ENCODE results near the gene C1orf50. TPM values are rescaled to one million over a fixed set of nuclear protein-coding genes. Genes with fewer than 3 reads are reported as not detected.
"Not testable (repeated sequence)": the region's sequence is repeated elsewhere in the genome, so short reads cannot be mapped to it uniquely, and the experiment has no call there.

C1orf50 gene
- polyA plus RNA-seq (2013, experiment 1 of 2): 4.1 TPM
- polyA plus RNA-seq (2013, experiment 2 of 2): 5.7 TPM

GRCh38 chr1:42766741-42767509 is at the start of gene C1orf50, which contains the start of gene P3H1:
C1orf50 (plus strand) TSS chr1:42767249; CDS start chr1:42767312, 63 bp downstream.
P3H1 (minus strand) TSS chr1:42767028; CDS start chr1:42766971, 57 bp downstream.
- H3K4me3 ChIP-seq (ENCODE audit: low read length): peak within 1 kb of the TSS; percentile 93
- no peaks in the 10 kb centered on the region for H3K27me3 ChIP-seq (ENCODE audit: insufficient read depth, low read length)
- peaks cover 15% of the 10 kb centered on the region for H3K4me1 ChIP-seq (ENCODE audit: insufficient read depth, low read length)
- H3K9ac ChIP-seq (ENCODE audit: low read depth, low read length): peak within 1 kb of the TSS; percentile 79
- no peaks in the 10 kb centered on the region for H3K9me3 ChIP-seq (ENCODE audit: insufficient read depth, low read depth, low read length)
- peak within 1 kb of the TSS; percentile 63; the same call in 1 of the 2 replicates for H3K27ac ChIP-seq (ENCODE audit: low read depth, low read length)
- H3K36me3 ChIP-seq (ENCODE audit: insufficient read depth, low read length): peaks cover 7% of the 10 kb centered on the region
- WGBS: under 1% methylated on average over 82 of the region's 82 CpGs

GRCh38 chr1:42720868-42721267 is 46.2 kb upstream of the C1orf50 start:
- Histone ChIP-seq H3K27ac (ENCODE audit: low read depth, low read length) (no peak overlapping the region), H3K4me1 (ENCODE audit: insufficient read depth, low read length) (no peaks in the 10 kb centered on the region), H3K9ac (ENCODE audit: low read depth, low read length) (no peak overlapping the region), H3K9me3 (ENCODE audit: insufficient read depth, low read depth, low read length) (no peaks in the 10 kb centered on the region), H3K27me3 (ENCODE audit: insufficient read depth, low read length) (no peaks in the 10 kb centered on the region), H3K4me3 (ENCODE audit: low read length) (no peak overlapping the region), H3K36me3 (ENCODE audit: insufficient read depth, low read length) (peaks cover 3% of the 10 kb centered on the region; the same call in 1 of the 2 replicates)
- WGBS: 71% methylated on average over 1 of the region's 1 CpG

- Histone ChIP-seq H3K4me1 (ENCODE audit: insufficient read depth, low read length) (no peaks in the 10 kb centered on the region), H3K4me3 (ENCODE audit: low read length) (no peak overlapping the region), H3K27ac (ENCODE audit: low read depth, low read length) (no peak overlapping the region), H3K9me3 (ENCODE audit: insufficient read depth, low read depth, low read length) (no peaks in the 10 kb centered on the region), H3K27me3 (ENCODE audit: insufficient read depth, low read length) (no peaks in the 10 kb centered on the region), H3K9ac (ENCODE audit: low read depth, low read length) (no peak overlapping the region), H3K36me3 (ENCODE audit: insufficient read depth, low read length) (peaks cover 3% of the 10 kb centered on the region; the same call in 1 of the 2 replicates)
- WGBS: 100% methylated on average over 3 of the region's 3 CpGs
These were observed 45.1 kb upstream of the C1orf50 start for GRCh38 chr1:42721926-42722325.

- not testable (repeated sequence) for H3K4me3 ChIP-seq (ENCODE audit: low read length); H3K27me3 ChIP-seq (ENCODE audit: insufficient read depth, low read length); H3K27ac ChIP-seq (ENCODE audit: low read depth, low read length); H3K9ac ChIP-seq (ENCODE audit: low read depth, low read length); H3K4me1 ChIP-seq (ENCODE audit: insufficient read depth, low read length); H3K36me3 ChIP-seq (ENCODE audit: insufficient read depth, low read length); H3K9me3 ChIP-seq (ENCODE audit: insufficient read depth, low read depth, low read length)
- WGBS: 96% methylated on average over 1 of the region's 2 CpGs
These were observed 44.6 kb upstream of the C1orf50 start for GRCh38 chr1:42722403-42722802.

GRCh38 chr1:42723511-42723910 is 43.5 kb upstream of the C1orf50 start:
- WGBS: 86% methylated on average over 6 of the region's 6 CpGs
- H3K27ac ChIP-seq (ENCODE audit: low read depth, low read length): no peak overlapping the region
- H3K9me3 ChIP-seq (ENCODE audit: insufficient read depth, low read depth, low read length): no peaks in the 10 kb centered on the region
- no peaks in the 10 kb centered on the region for H3K27me3 ChIP-seq (ENCODE audit: insufficient read depth, low read length)
- 0 out of 2 replicates have a peak, but pooled peaks cover 3% of the 10 kb centered on the region for H3K36me3 ChIP-seq (ENCODE audit: insufficient read depth, low read length)
- H3K4me1 ChIP-seq (ENCODE audit: insufficient read depth, low read length): no peaks in the 10 kb centered on the region
- no peak overlapping the region for H3K4me3 ChIP-seq (ENCODE audit: low read length)
- H3K9ac ChIP-seq (ENCODE audit: low read depth, low read length): no peak overlapping the region

GRCh38 chr1:42725820-42726219 is 41.2 kb upstream of the C1orf50 start:
- H3K4me3 ChIP-seq (ENCODE audit: low read length); H3K36me3 ChIP-seq (ENCODE audit: insufficient read depth, low read length); H3K27ac ChIP-seq (ENCODE audit: low read depth, low read length); H3K4me1 ChIP-seq (ENCODE audit: insufficient read depth, low read length); H3K9ac ChIP-seq (ENCODE audit: low read depth, low read length); H3K9me3 ChIP-seq (ENCODE audit: insufficient read depth, low read depth, low read length); H3K27me3 ChIP-seq (ENCODE audit: insufficient read depth, low read length): not testable (repeated sequence)
- 98% methylated on average over 4 of the region's 4 CpGs for WGBS

GRCh38 chr1:42730002-42730401 is 37.0 kb upstream of the C1orf50 start:
- H3K9ac ChIP-seq (ENCODE audit: low read depth, low read length): no peak overlapping the region
- 79% methylated on average over 3 of the region's 3 CpGs for WGBS

GRCh38 chr1:42730988-42731387 is 36.1 kb upstream of the C1orf50 start:
- Histone ChIP-seq H3K27ac (ENCODE audit: low read depth, low read length) (no peak overlapping the region), H3K4me3 (ENCODE audit: low read length) (no peak overlapping the region), H3K4me1 (ENCODE audit: insufficient read depth, low read length) (no peaks in the 10 kb centered on the region; the same call in 1 of the 2 replicates), H3K9ac (ENCODE audit: low read depth, low read length) (no peak overlapping the region), H3K36me3 (ENCODE audit: insufficient read depth, low read length) (no peaks in the 10 kb centered on the region), H3K9me3 (ENCODE audit: insufficient read depth, low read depth, low read length) (no peaks in the 10 kb centered on the region), H3K27me3 (ENCODE audit: insufficient read depth, low read length) (no peaks in the 10 kb centered on the region)
- 61% methylated on average over 4 of the region's 4 CpGs for WGBS

More at GRCh38 chr1:42730002-42730401, 37.0 kb upstream of the C1orf50 start:
- no peak overlapping the region for H3K4me3 ChIP-seq (ENCODE audit: low read length)
- no peaks in the 10 kb centered on the region for H3K9me3 ChIP-seq (ENCODE audit: insufficient read depth, low read depth, low read length)
- no peaks in the 10 kb centered on the region for H3K36me3 ChIP-seq (ENCODE audit: insufficient read depth, low read length)
- H3K4me1 ChIP-seq (ENCODE audit: insufficient read depth, low read length): no peaks in the 10 kb centered on the region; the same call in 1 of the 2 replicates
- no peak overlapping the region for H3K27ac ChIP-seq (ENCODE audit: low read depth, low read length)
- H3K27me3 ChIP-seq (ENCODE audit: insufficient read depth, low read length): no peaks in the 10 kb centered on the region

GRCh38 chr1:42731585-42731984 is 35.5 kb upstream of the C1orf50 start:
- WGBS: 87% methylated on average over 3 of the region's 3 CpGs
- no peaks in the 10 kb centered on the region for H3K27me3 ChIP-seq (ENCODE audit: insufficient read depth, low read length)
- H3K36me3 ChIP-seq (ENCODE audit: insufficient read depth, low read length): no peaks in the 10 kb centered on the region
- no peaks in the 10 kb centered on the region; the same call in 1 of the 2 replicates for H3K4me1 ChIP-seq (ENCODE audit: insufficient read depth, low read length)
- H3K4me3 ChIP-seq (ENCODE audit: low read length): no peak overlapping the region
- H3K9ac ChIP-seq (ENCODE audit: low read depth, low read length): no peak overlapping the region
- no peaks in the 10 kb centered on the region for H3K9me3 ChIP-seq (ENCODE audit: insufficient read depth, low read depth, low read length)
- H3K27ac ChIP-seq (ENCODE audit: low read depth, low read length): no peak overlapping the region

GRCh38 chr1:42732126-42732680 is 34.8 kb upstream of the C1orf50 start:
- 91% methylated on average over 10 of the region's 10 CpGs for WGBS
- Histone ChIP-seq H3K27ac (ENCODE audit: low read depth, low read length) (no peak overlapping the region), H3K27me3 (ENCODE audit: insufficient read depth, low read length) (no peaks in the 10 kb centered on the region), H3K9ac (ENCODE audit: low read depth, low read length) (no peak overlapping the region), H3K4me3 (ENCODE audit: low read length) (no peak overlapping the region), H3K4me1 (ENCODE audit: insufficient read depth, low read length) (no peaks in the 10 kb centered on the region; the same call in 1 of the 2 replicates), H3K36me3 (ENCODE audit: insufficient read depth, low read length) (no peaks in the 10 kb centered on the region), H3K9me3 (ENCODE audit: insufficient read depth, low read depth, low read length) (no peaks in the 10 kb centered on the region)

GRCh38 chr1:42733415-42734200 is 33.4 kb upstream of the C1orf50 start:
- Histone ChIP-seq H3K4me3 (ENCODE audit: low read length) (no peak overlapping the region), H3K9ac (ENCODE audit: low read depth, low read length) (no peak overlapping the region), H3K36me3 (ENCODE audit: insufficient read depth, low read length) (no peaks in the 10 kb centered on the region), H3K4me1 (ENCODE audit: insufficient read depth, low read length) (peaks cover under 1% of the 10 kb centered on the region; the same call in 1 of the 2 replicates), H3K27ac (ENCODE audit: low read depth, low read length) (no peak overlapping the region), H3K27me3 (ENCODE audit: insufficient read depth, low read length) (no peaks in the 10 kb centered on the region), H3K9me3 (ENCODE audit: insufficient read depth, low read depth, low read length) (no peaks in the 10 kb centered on the region)
- WGBS: 92% methylated on average over 12 of the region's 12 CpGs

All from HUES64 (cell line).